C4-2B (cell line): ENCODE measurements around the gene ATG10.
"Not testable (repeated sequence)": the region's sequence is repeated elsewhere in the genome, so short reads cannot be mapped to it uniquely, and the experiment has no call there.

Experiments
- H3K27ac ChIP-seq: fragments of 450-650 bp; 2 replicates; pipeline ENCODE4 v1.5.1; 2017
- CTCF ChIP-seq: fragments of 450-650 bp; conservative IDR thresholded peaks from 2 replicates; pipeline ENCODE4 v1.5.1; 2017; ENCODE audit warnings: mild to moderate bottlenecking
- ZFX ChIP-seq: fragments of 450-650 bp; IDR thresholded peaks from 2 replicates; pipeline ENCODE4 v1.6.1; 2017

The ATG10 gene

GRCh38 chr5:82045554-82046275 is 73.9 kb downstream of the ATG10 start:
- TF ChIP-seq ZFX (no peak), CTCF (no peak)
- H3K27ac ChIP-seq = no peak overlapping the region

- H3K27ac ChIP-seq = no peak overlapping the region
These were observed 74.4 kb downstream of the ATG10 start for GRCh38 chr5:82046276-82046647.

GRCh38 chr5:82050955-82051354 is 79.1 kb downstream of the ATG10 start:
- H3K27ac ChIP-seq = no peak overlapping the region
- no peak for TF ChIP-seq CTCF
- TF ChIP-seq ZFX = no peak

More at GRCh38 chr5:82046276-82046647, 74.4 kb downstream of the ATG10 start:
- TF ChIP-seq CTCF (no peak), ZFX (no peak)

- no peak overlapping the region for H3K27ac ChIP-seq
- TF ChIP-seq CTCF (no peak), ZFX (no peak)
These were observed 82.3 kb downstream of the ATG10 start for GRCh38 chr5:82054004-82054710.

DNA sequence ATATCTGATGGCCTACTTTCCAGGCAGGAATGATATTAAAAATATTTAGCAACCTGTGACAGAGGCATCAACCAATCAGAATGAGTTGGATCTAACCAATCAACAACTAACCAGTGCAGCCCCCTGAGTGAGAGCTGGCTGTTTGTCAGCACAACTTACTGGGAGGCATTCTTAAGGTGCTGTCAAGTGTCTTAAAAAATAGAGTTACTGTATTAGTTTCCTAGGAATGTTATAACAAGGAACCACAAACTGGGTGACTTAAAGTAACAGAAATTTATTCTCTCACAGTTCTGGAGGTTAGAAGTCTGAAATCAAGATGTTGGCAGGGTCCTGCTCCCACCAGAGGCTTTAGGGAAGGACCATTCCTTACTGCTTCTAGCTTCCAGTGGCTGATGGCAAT is 85.2 kb downstream of the ATG10 start:
- no peak for TF ChIP-seq ZFX
- no peak for TF ChIP-seq CTCF
- H3K27ac ChIP-seq = no peak overlapping the region

DNA sequence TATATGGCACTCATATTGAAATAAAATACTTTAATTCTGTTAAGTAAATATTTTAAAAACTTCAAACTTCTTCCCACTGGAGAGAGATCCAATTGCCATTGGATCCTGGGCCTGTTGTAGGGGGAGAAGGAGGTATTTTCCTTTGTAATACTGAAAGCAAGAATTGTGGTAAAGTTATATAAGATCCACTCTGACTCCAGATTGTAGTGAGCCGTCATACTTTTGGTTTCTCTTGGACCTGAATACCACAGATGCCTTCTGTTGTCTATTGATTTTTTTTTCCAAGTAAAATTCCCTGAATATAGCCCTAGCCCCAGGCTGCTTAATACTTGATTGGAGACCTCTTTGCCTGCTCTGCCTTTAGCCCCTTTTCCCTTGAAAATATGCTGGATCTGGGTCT is 86.9 kb downstream of the ATG10 start:
- TF ChIP-seq ZFX = no peak
- TF ChIP-seq CTCF = no peak

DNA sequence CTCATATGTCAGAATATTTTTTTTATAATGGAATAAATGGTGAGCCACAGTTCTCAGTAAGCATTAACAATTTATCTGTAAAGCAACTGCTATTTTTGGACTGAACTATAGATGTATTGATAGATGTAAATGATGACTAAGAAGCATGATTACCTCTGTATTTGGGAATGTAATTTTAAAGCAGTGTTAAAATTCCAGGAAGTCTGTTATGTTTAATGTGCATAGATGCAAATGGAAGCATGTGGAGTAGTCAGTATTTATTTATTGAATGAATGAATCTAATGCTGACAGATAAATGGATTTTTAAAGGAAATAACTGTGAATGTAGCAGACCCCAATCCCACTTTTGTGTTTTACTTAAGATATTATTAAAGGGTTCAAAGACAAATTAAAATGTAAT is 95.0 kb downstream of the ATG10 start:
- TF ChIP-seq ZFX (no peak), CTCF (no peak)
- H3K27ac ChIP-seq = no peak overlapping the region

More for the DNA sequence above, 86.9 kb downstream of the ATG10 start:
- no peak overlapping the region for H3K27ac ChIP-seq

- not testable (repeated sequence) for H3K27ac ChIP-seq
These were observed 96.2 kb downstream of the ATG10 start for GRCh38 chr5:82068042-82068441.
